ENCODE results near the gene PATZ1.
"Not testable (repeated sequence)": the region's sequence is repeated elsewhere in the genome, so short reads cannot be mapped to it uniquely, and the experiment has no call there.

The PATZ1 gene

GRCh38 chr22:31327806-31328543 is 18.2 kb downstream of the PATZ1 start:
- DNase-seq (ENCODE audit: low read depth): no peak
- TF ChIP-seq POLR2A (IDR thresholded peaks at IDR 0.05; ENCODE audit: extremely low read depth, insufficient read length) (no peak), CTCF (IDR thresholded peaks at IDR 0.05; ENCODE audit: low read depth, low read length) (no peak), MAX (IDR thresholded peaks at IDR 0.05; ENCODE audit: low read depth, low read length) (no peak), MYC (IDR thresholded peaks at IDR 0.05; ENCODE audit: low read depth, low read length) (no peak)
- H3K4me3 ChIP-seq (ENCODE audit: low read depth, low read length): no peak overlapping the region

- TF ChIP-seq CTCF (IDR thresholded peaks at IDR 0.05; ENCODE audit: low read depth, low read length) (no peak), POLR2A (IDR thresholded peaks at IDR 0.05; ENCODE audit: extremely low read depth, insufficient read length) (no peak), MYC (IDR thresholded peaks at IDR 0.05; ENCODE audit: low read depth, low read length) (no peak), MAX (IDR thresholded peaks at IDR 0.05; ENCODE audit: low read depth, low read length) (no peak)
- H3K4me3 ChIP-seq (ENCODE audit: low read depth, low read length): no peak overlapping the region
- DNase-seq (ENCODE audit: low read depth): no peak
Observed at GRCh38 chr22:31326877-31327276, 19.3 kb downstream of the PATZ1 start.

GRCh38 chr22:31323578-31324550 is 22.3 kb downstream of the PATZ1 start:
- TF ChIP-seq POLR2A (IDR thresholded peaks at IDR 0.05; ENCODE audit: extremely low read depth, insufficient read length): no peak
- no peak for TF ChIP-seq MAX (IDR thresholded peaks at IDR 0.05; ENCODE audit: low read depth, low read length)
- TF ChIP-seq CTCF (IDR thresholded peaks at IDR 0.05; ENCODE audit: low read depth, low read length): no peak

GRCh38 chr22:31321421-31321820 is 24.7 kb downstream of the PATZ1 start:
- no peak for DNase-seq (ENCODE audit: low read depth)
- TF ChIP-seq POLR2A (IDR thresholded peaks at IDR 0.05; ENCODE audit: extremely low read depth, insufficient read length) (no peak), CTCF (IDR thresholded peaks at IDR 0.05; ENCODE audit: low read depth, low read length) (no peak), MYC (IDR thresholded peaks at IDR 0.05; ENCODE audit: low read depth, low read length) (no peak), MAX (IDR thresholded peaks at IDR 0.05; ENCODE audit: low read depth, low read length) (no peak)
- no peak overlapping the region for H3K4me3 ChIP-seq (ENCODE audit: low read depth, low read length)

More at GRCh38 chr22:31323578-31324550, 22.3 kb downstream of the PATZ1 start:
- H3K4me3 ChIP-seq (ENCODE audit: low read depth, low read length): no peak overlapping the region
- DNase-seq (ENCODE audit: low read depth): no peak

- DNase-seq (ENCODE audit: low read depth); H3K4me3 ChIP-seq (ENCODE audit: low read depth, low read length): not testable (repeated sequence)
Observed at GRCh38 chr22:31314220-31314619, 31.9 kb downstream of the PATZ1 start.
